ENCODE measurements around the gene CCL19. TPM values are rescaled to one million over a fixed set of nuclear protein-coding genes. Genes with fewer than 3 reads are reported as not detected.

Gene CCL19
- total RNA-seq, 4 donors from 2014 or later = 0.57 to 1.7 (median 1.2) TPM; not detected in 1

GRCh38 chr9:34644766-34645314 is 46.2 kb downstream of the CCL19 start:
- Histone ChIP-seq H3K4me3 (no peak overlapping the region), H3K36me3 (peaks cover 0 to 19% (median 3%) of the 10 kb centered on the region in 3 donors), H3K4me1 (peaks cover 11 to 29% (median 13%) of the 10 kb centered on the region in 3 donors), H3K27me3 (no peaks in the 10 kb centered on the region), H3K27ac (no peak overlapping the region), H3K9me3 (no peaks in the 10 kb centered on the region)
- intact Hi-C loops (cut with DNase I) = no loop called here
- TF ChIP-seq POLR2A (IDR thresholded peaks at IDR 0.05) = no peak
- no peak for TF ChIP-seq CTCF (IDR thresholded peaks at IDR 0.05)
- no peak for DNase-seq

GRCh38 chr9:34642679-34643078 is 48.4 kb downstream of the CCL19 start:
- intact Hi-C loops (cut with DNase I) = no loop called here

More at GRCh38 chr9:34642679-34643078, 48.4 kb downstream of the CCL19 start:
- H3K36me3 ChIP-seq = no peaks in the 10 kb centered on the region
- TF ChIP-seq CTCF (IDR thresholded peaks at IDR 0.05) (no peak), POLR2A (IDR thresholded peaks at IDR 0.05) (no peak)
- H3K9me3 ChIP-seq = no peaks in the 10 kb centered on the region
- H3K27me3 ChIP-seq = no peaks in the 10 kb centered on the region
- WGBS, 2 donors = 100% methylated on average over 1 of the region's 1 CpG
- peaks cover 13 to 28% (median 15%) of the 10 kb centered on the region in 3 donors for H3K4me1 ChIP-seq
- H3K27ac ChIP-seq = no peak overlapping the region
- DNase-seq = no peak
- no peak overlapping the region for H3K4me3 ChIP-seq

Small RNAs within 50 kb of the gene (small RNA-seq; reads per million reads assigned to genes)
- 0 reads per million in 4 donors for gene CCL27

Other genes starting within 250 kb of the CCL19 start
- gene FAM219A, start 232.7 kb downstream of the CCL19 start, total RNA-seq = 1 to 10 TPM; 4.0 to 7.6 (median 5.2) TPM
- not detected for gene DNAI1, start 232.5 kb downstream of the CCL19 start, total RNA-seq
- under 1 TPM in 1 of 4 donors, not detected in 3; 0.38 TPM for gene ENHO, start 168.3 kb downstream of the CCL19 start, total RNA-seq
- 1 to 10 TPM in 1 of 4 donors, under 1 TPM in 2, not detected in 1; 0.29 to 4.6 (median 0.40) TPM for gene CNTFR, start 101.6 kb downstream of the CCL19 start, total RNA-seq
- 10 to 100 TPM; 25.1 to 37.4 (median 28.0) TPM for gene RPP25L, start 79.2 kb downstream of the CCL19 start, total RNA-seq
- 100 to 1,000 TPM in 2 of 4 donors, 10 to 100 TPM in 2; 67.1 to 136 (median 103) TPM for gene DCTN3, start 70.8 kb downstream of the CCL19 start, total RNA-seq
- gene ARID3C, start 62.2 kb downstream of the CCL19 start, total RNA-seq = not detected
- gene SIGMAR1, start 53.5 kb downstream of the CCL19 start, total RNA-seq = 100 to 1,000 TPM in 1 of 4 donors, 10 to 100 TPM in 3; 77.4 to 112 (median 88.7) TPM
- 10 to 100 TPM; 10.3 to 28.4 (median 14.1) TPM for gene GALT, start 44.6 kb downstream of the CCL19 start, total RNA-seq
- gene IL11RA, start 39.1 kb downstream of the CCL19 start, total RNA-seq = 10 to 100 TPM in 2 of 4 donors, 1 to 10 TPM in 2; 2.5 to 18.7 (median 9.3) TPM
- gene CCL27, start 28.6 kb downstream of the CCL19 start, total RNA-seq = not detected
- 100 to 1,000 TPM in 1 of 4 donors, 10 to 100 TPM in 2, 1 to 10 TPM in 1; 3.7 to 181 (median 26.9) TPM for gene CCL21, start 18.9 kb upstream of the CCL19 start, total RNA-seq